ENCODE measurements around the gene ATP1A1.

Gene ATP1A1

GRCh38 chr1:116453906-116454305 lies 80.9 kb downstream of the ATP1A1 start:
- H3K4me3 ChIP-seq (ENCODE audit: low read depth, low read length) = no peak overlapping the region
- no peak for TF ChIP-seq CTCF (IDR thresholded peaks at IDR 0.05; ENCODE audit: control insufficient read depth, extremely low read depth, insufficient read depth)
- no peak for DNase-seq (ENCODE audit: low read depth)

Data from LNCaP clone FGC (cell line).